GM12878 (cell line): Measurements from ENCODE around the gene PDE11A. TPM values are rescaled to one million over a fixed set of nuclear protein-coding genes. Genes with fewer than 3 reads are reported as not detected.

Source experiments
- BMI1 ChIP-seq: fragments of 450-650 bp; IDR thresholded peaks from 2 replicates; pipeline ENCODE4 v1.6.1; 2016; ENCODE audit warnings: mild to moderate bottlenecking, moderate library complexity, borderline replicate concordance
- CBFB ChIP-seq: IDR thresholded peaks from 2 replicates; pipeline ENCODE4 v1.6.1; 2016; ENCODE audit warnings: antibody characterized with exemption, low read depth
- E4F1 ChIP-seq: fragments of 450-650 bp; IDR thresholded peaks from 2 replicates; pipeline ENCODE4 v1.6.1; 2018; ENCODE audit warnings: borderline replicate concordance, mild to moderate bottlenecking; ENCODE audit not compliant: partially characterized antibody
- ESRRA ChIP-seq: IDR thresholded peaks from 2 replicates; pipeline ENCODE4 v1.6.1; 2012; ENCODE audit warnings: mild to moderate bottlenecking, low read length, improper control_type of control experiment
- HDGF ChIP-seq: fragments of 450-650 bp; IDR thresholded peaks from 2 replicates; pipeline ENCODE4 v1.6.1; 2016; ENCODE audit warnings: antibody characterized with exemption
- IRF4 ChIP-seq: IDR thresholded peaks from 2 replicates; pipeline ENCODE4 v1.6.1; 2011; ENCODE audit warnings: low read depth, low read length
- JUNB ChIP-seq: IDR thresholded peaks from 2 replicates; pipeline ENCODE4 v1.6.1; 2016; ENCODE audit warnings: antibody characterized with exemption, mild to moderate bottlenecking
- NFYB ChIP-seq: IDR thresholded peaks from 2 replicates; pipeline ENCODE4 v1.6.1; 2011; ENCODE audit warnings: low read depth, mild to moderate bottlenecking, low read length, improper control_type of control experiment, moderate library complexity; ENCODE audit not compliant: insufficient read depth
- POLR2AphosphoS2 ChIP-seq: IDR thresholded peaks from 2 replicates; pipeline ENCODE4 v1.6.1; 2011; ENCODE audit warnings: low read depth, mild to moderate bottlenecking, low read length, improper control_type of control experiment, moderate library complexity
- SMARCA5 ChIP-seq: fragments of 450-650 bp; IDR thresholded peaks from 2 replicates; pipeline ENCODE4 v1.6.1; 2017; ENCODE audit warnings: mild to moderate bottlenecking
- SUPT20H ChIP-seq: IDR thresholded peaks from 2 replicates; pipeline ENCODE4 v1.6.1; 2011; ENCODE audit warnings: low read depth, mild to moderate bottlenecking, low read length, moderate library complexity, borderline replicate concordance; ENCODE audit not compliant: control insufficient read depth
- TCF12 ChIP-seq: IDR thresholded peaks from 2 replicates; pipeline ENCODE4 v1.6.1; 2011; ENCODE audit warnings: low read depth, mild to moderate bottlenecking, low read length
- USF2 ChIP-seq: IDR thresholded peaks from 2 replicates; pipeline ENCODE4 v1.6.1; 2011; ENCODE audit warnings: low read depth, low read length, improper control_type of control experiment, borderline replicate concordance
- ZNF274 ChIP-seq: IDR thresholded peaks from one replicate; pipeline ENCODE4 v1.8.0; 2011; ENCODE audit not compliant: insufficient read length, insufficient read depth
- ZSCAN29 ChIP-seq: fragments of 450-650 bp; IDR thresholded peaks from 2 replicates; pipeline ENCODE4 v1.6.1; 2017; ENCODE audit warnings: mild to moderate bottlenecking, moderate library complexity
- polyA plus RNA-seq, 11 experiments: library from polyadenylated mRNA; depleted of rRNA in 4 of 11; unstranded in 6 of 11; stranded (reverse) in 5 of 11; fragments of >200 nt; fragmentation: Nextera tagmentation in 4 of 11; fragmentation: Illumina TruSeq in 1 of 11; extraction: Ambion mirVana in 4 of 11; extraction: Trizol in 1 of 11; gene quantifications; 1 replicate in 1 of 11; 2 replicates in 10 of 11; pipeline versions ENCODE4 v1.2.1 to v1.2.3, GENCODE V29; 2011 to 2016; ENCODE audit warnings: inconsistent platforms in 2 of 11, missing spikeins in 2 of 11, low read depth in 1 of 11
- total RNA-seq, 4 experiments: library from RNA; depleted of rRNA in 3 of 4; stranded (reverse); fragments of >200 nt in 3 of 4; fragmentation: Illumina TruSeq in 1 of 4; extraction: Trizol in 1 of 4; gene quantifications; 2 replicates each; pipeline versions ENCODE4 v1.2.1 to v1.2.3, GENCODE V29; 2013 to 2021

Gene PDE11A
- total and polyA plus RNA-seq, 10 of the 15 experiments (the other 5 are each of a cell fraction or from before 2014, with no cell fraction given) = 0.01 to 0.17 (median 0.06) TPM; not detected in 5

GRCh38 chr2:177618255-177619253, 454.0 kb downstream of the PDE11A start (continued):
- TF ChIP-seq USF2 (no peak), ESRRA (0 out of 2 replicates have a peak, but pooled peaks have one; percentile 48), SMARCA5 (no peak), IRF4 (no peak), E4F1 (no peak), ZNF274 (no peak), CBFB (peak; percentile 25; the same call in 1 of the 2 replicates), ZSCAN29 (peak; percentile 81; the same call in 1 of the 2 replicates), HDGF (no peak), JUNB (no peak), NFYB (no peak), BMI1 (peak; percentile 99), TCF12 (no peak), SUPT20H (no peak), POLR2AphosphoS2 (no peak)
